ENCODE results near the gene C8G. TPM values are rescaled to one million over a fixed set of nuclear protein-coding genes. Genes with fewer than 3 reads are reported as not detected.

C8G gene
- total and polyA plus RNA-seq, 2 of the 4 experiments (the other 2 are of a cell fraction) = 0.80 TPM; not detected in 1

DNA sequence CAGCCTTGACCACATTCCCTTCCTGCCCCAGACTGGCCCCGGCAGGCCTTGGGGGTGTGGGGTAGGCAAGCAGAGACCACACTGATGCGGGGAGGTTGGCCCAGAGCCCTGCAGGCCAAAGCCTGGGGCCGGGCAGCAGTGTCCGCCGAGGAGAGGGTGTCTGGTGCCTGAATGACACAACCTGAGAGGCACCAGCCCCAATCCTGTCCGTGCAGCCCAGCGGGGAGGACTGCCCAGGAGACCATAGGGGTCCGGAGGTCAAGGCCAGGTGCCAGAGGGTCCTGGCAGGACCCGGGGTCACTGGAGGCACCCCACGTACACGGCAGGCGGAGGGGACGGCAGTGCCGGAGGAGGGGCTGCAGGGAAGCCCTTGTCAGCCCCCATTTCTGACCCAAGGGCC is 26.7 kb downstream of the C8G start:
- H2BK5ac ChIP-seq (ENCODE audit: low read depth, low read length, poor library complexity, severe bottlenecking) = no peak overlapping the region
- no peaks in the 10 kb centered on the region for H3K36me3 ChIP-seq (ENCODE audit: control insufficient read depth, insufficient read depth, low read length)
- TF ChIP-seq BHLHE40 (IDR thresholded peaks at IDR 0.05; ENCODE audit: low read depth, low read length) = no peak
- TF ChIP-seq, protein P1, sequence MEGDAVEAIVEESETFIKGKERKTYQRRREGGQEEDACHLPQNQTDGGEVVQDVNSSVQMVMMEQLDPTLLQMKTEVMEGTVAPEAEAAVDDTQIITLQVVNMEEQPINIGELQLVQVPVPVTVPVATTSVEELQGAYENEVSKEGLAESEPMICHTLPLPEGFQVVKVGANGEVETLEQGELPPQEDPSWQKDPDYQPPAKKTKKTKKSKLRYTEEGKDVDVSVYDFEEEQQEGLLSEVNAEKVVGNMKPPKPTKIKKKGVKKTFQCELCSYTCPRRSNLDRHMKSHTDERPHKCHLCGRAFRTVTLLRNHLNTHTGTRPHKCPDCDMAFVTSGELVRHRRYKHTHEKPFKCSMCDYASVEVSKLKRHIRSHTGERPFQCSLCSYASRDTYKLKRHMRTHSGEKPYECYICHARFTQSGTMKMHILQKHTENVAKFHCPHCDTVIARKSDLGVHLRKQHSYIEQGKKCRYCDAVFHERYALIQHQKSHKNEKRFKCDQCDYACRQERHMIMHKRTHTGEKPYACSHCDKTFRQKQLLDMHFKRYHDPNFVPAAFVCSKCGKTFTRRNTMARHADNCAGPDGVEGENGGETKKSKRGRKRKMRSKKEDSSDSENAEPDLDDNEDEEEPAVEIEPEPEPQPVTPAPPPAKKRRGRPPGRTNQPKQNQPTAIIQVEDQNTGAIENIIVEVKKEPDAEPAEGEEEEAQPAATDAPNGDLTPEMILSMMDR (conservative IDR thresholded peaks at IDR 0.05; ENCODE audit: low read depth, low read length) = no peak
- TF ChIP-seq MXI1 (IDR thresholded peaks at IDR 0.05; ENCODE audit: borderline replicate concordance, low read depth, low read length) = no peak
- no peak for TF ChIP-seq MAZ (IDR thresholded peaks at IDR 0.05; ENCODE audit: borderline replicate concordance, low read depth, low read length)
- TF ChIP-seq POLR2A (IDR thresholded peaks at IDR 0.05; ENCODE audit: low read depth, low read length) = no peak
- no peak for TF ChIP-seq RFX5 (IDR thresholded peaks at IDR 0.05; ENCODE audit: low read depth, low read length)
- no peak for TF ChIP-seq NFE2L2 (IDR thresholded peaks at IDR 0.05; ENCODE audit: low read depth, low read length)
- TF ChIP-seq CEBPB (IDR thresholded peaks at IDR 0.05; ENCODE audit: low read depth, low read length) = no peak
- no peak for TF ChIP-seq ELK1 (IDR thresholded peaks at IDR 0.05; ENCODE audit: borderline replicate concordance, low read depth, low read length)
- TF ChIP-seq SMC3 (IDR thresholded peaks at IDR 0.05; ENCODE audit: low read depth, low read length) = no peak
- TF ChIP-seq RAD21 (IDR thresholded peaks at IDR 0.05; ENCODE audit: low read length) = no peak
- in situ Hi-C loops (cut with MboI; ENCODE audit: low sequenced_read_pairs) (no loop called here), dilution Hi-C loops (cut with HindIII; ENCODE audit: low sequenced_read_pairs, unreplicated experiment) (no loop called here), intact Hi-C loops (cut with micrococcal nuclease) (no loop called here)
- H2AK9ac ChIP-seq (replicated peaks; ENCODE audit: low read depth, low read length, poor library complexity) = no peak overlapping the region
- H3K56ac ChIP-seq (ENCODE audit: extremely low read depth, insufficient read depth, low read length) = no peak overlapping the region
- H3K18ac ChIP-seq (ENCODE audit: low read depth, low read length) = no peak overlapping the region
- H2BK120ac ChIP-seq (ENCODE audit: low read depth, low read length) = no peak overlapping the region
- H2AK5ac ChIP-seq (ENCODE audit: low read depth, low read length) = no peak overlapping the region
- POLR2A ChIA-PET (ENCODE audit: unreplicated experiment) = no interaction called here
- no peak overlapping the region for H3K4me3 ChIP-seq (ENCODE audit: insufficient read depth, low read depth, low read length)
- H3K9me1 ChIP-seq (ENCODE audit: insufficient read depth, low read length) = no peaks in the 10 kb centered on the region
- no peak overlapping the region for H3K23ac ChIP-seq (ENCODE audit: low read depth, low read length)
- H3K79me1 ChIP-seq (ENCODE audit: low read depth in 1 of 2, low read length in 2 of 2) = no peaks in the 10 kb centered on the region
- no peak overlapping the region for H4K8ac ChIP-seq (ENCODE audit: low read depth in 2 of 2, low read length in 2 of 2)
- no TSS peak for BruUV-seq (replicated peaks)
- H3K4ac ChIP-seq (ENCODE audit: low read depth, low read length) = no peak overlapping the region
- H2BK20ac ChIP-seq (ENCODE audit: low read depth, low read length) = no peak overlapping the region
- H3K9me3 ChIP-seq (ENCODE audit: control insufficient read depth, insufficient read depth, low read length) = no peaks in the 10 kb centered on the region
- no peak overlapping the region for H2AFZ ChIP-seq (replicated peaks; ENCODE audit: low read length, poor library complexity)
- DNase-seq = no peak
- no peak overlapping the region for H3K9ac ChIP-seq (ENCODE audit: low read depth, low read length)
- H4K91ac ChIP-seq (ENCODE audit: insufficient read depth, low read depth, low read length) = no peak overlapping the region
- no peak overlapping the region for H3K4me2 ChIP-seq (ENCODE audit: low read depth, low read length)
- no peak overlapping the region for H4K5ac ChIP-seq (ENCODE audit: low read depth, low read length)
- no peak overlapping the region for H3K14ac ChIP-seq (replicated peaks; ENCODE audit: low read depth, low read length)
- no peak for ATAC-seq (ENCODE audit: low read depth)
- peaks cover 14% of the 10 kb centered on the region; the same call in 1 of the 2 replicates for H3K27me3 ChIP-seq (ENCODE audit: control insufficient read depth, insufficient read depth, low read length)
- CTCF ChIA-PET = no interaction called here
- WGBS, 2 experiments (ENCODE audit: extremely low coverage in 2 of 2, insufficient read length in 1 of 2) = 60% methylated on average over 9 of the region's 14 CpGs; no CpG with 5 or more reads in 1 of the 2 experiments
- no peaks in the 10 kb centered on the region for H3K4me1 ChIP-seq (ENCODE audit: control insufficient read depth, insufficient read depth, low read length)
- no peak overlapping the region for H2BK15ac ChIP-seq (ENCODE audit: low read depth, low read length)
- H3K27ac ChIP-seq (ENCODE audit: insufficient read depth, low read length) = no peak overlapping the region
- no peaks in the 10 kb centered on the region for H4K20me1 ChIP-seq (ENCODE audit: insufficient read depth, low read length)

All from IMR-90 (cell line).